Neutrophil (primary cell): ENCODE measurements around the gene OR1L6.

Experiments
- H3K27ac ChIP-seq: fragments of 200-600 bp; sonication (generic); 2 replicates; pipeline ENCODE4 v1.5.1; 2016; ENCODE audit warnings: mild to moderate bottlenecking, moderate library complexity
- H3K27me3 ChIP-seq: fragments of 200-600 bp; sonication (generic); 2 replicates; pipeline ENCODE4 v1.6.0; 2016; ENCODE audit warnings: mild to moderate bottlenecking
- H3K36me3 ChIP-seq: fragments of 200-600 bp; sonication (generic); 2 replicates; pipeline ENCODE4 v1.5.1; 2017
- H3K4me1 ChIP-seq, 2 experiments: fragments of 200-600 bp in 1 of 2; sonication (generic) in 1 of 2; 1 replicate in 1 of 2; 2 replicates in 1 of 2; pipeline versions ENCODE4 v1.5.1 to v1.6.1; 2013 to 2016; ENCODE audit warnings: low read depth in 1 of 2, low read length in 1 of 2, mild to moderate bottlenecking in 1 of 2, moderate library complexity in 1 of 2; ENCODE audit not compliant: control insufficient read depth in 1 of 2, insufficient read depth in 1 of 2
- H3K4me3 ChIP-seq, 2 experiments: fragments of 200-600 bp in 1 of 2; sonication (generic) in 1 of 2; 1 replicate in 1 of 2; 2 replicates in 1 of 2; pipeline ENCODE4 v1.5.1; 2013 to 2016; ENCODE audit warnings: low read depth in 1 of 2, low read length in 1 of 2, mild to moderate bottlenecking in 1 of 2, moderate library complexity in 1 of 2
- H3K9me3 ChIP-seq: fragments of 200-600 bp; sonication (generic); 2 replicates; pipeline ENCODE4 v1.5.1; 2016
- CTCF ChIP-seq: fragments of 200-600 bp; sonication (generic); IDR thresholded peaks from 2 replicates; pipeline ENCODE4 v1.5.1; 2016; ENCODE audit warnings: antibody characterized with exemption

Gene OR1L6, protein sequence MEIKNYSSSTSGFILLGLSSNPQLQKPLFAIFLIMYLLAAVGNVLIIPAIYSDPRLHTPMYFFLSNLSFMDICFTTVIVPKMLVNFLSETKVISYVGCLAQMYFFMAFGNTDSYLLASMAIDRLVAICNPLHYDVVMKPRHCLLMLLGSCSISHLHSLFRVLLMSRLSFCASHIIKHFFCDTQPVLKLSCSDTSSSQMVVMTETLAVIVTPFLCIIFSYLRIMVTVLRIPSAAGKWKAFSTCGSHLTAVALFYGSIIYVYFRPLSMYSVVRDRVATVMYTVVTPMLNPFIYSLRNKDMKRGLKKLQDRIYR

GRCh38 chr9:122742003-122742402 is at the start of gene OR1L6:
Gene OR1L6 (plus strand): TSS chr9:122742303. CDS start chr9:122749848, 7,545 bp downstream.
- no peaks in the 10 kb centered on the region for H3K27me3 ChIP-seq
- no peak for TF ChIP-seq CTCF
- H3K9me3 ChIP-seq, result no peaks in the 10 kb centered on the region
- H3K27ac ChIP-seq, result no peak within 1 kb of the TSS
- H3K4me3 ChIP-seq, result no peak within 1 kb of the TSS
- no peaks in the 10 kb centered on the region for H3K36me3 ChIP-seq
- no peaks in the 10 kb centered on the region for H3K4me1 ChIP-seq

DNA sequence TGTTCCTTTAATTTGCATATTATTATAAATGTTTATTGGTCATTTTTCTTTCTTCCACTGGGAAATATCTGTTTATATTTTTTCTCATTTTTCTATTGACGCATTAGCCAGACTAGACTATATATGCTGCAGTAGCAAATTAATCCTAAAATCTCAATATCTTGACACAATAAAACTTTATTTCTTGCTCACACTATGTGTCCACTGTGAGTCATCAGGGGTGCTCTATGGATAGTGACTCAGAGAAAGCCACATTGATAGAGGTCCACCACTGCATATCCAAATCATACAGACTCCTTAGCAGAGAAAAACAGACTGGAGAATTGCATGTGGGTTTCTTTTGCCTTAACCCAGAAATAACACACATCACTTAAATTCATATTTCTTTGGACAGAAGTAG is 46.4 kb upstream of the OR1L6 start:
- TF ChIP-seq CTCF, result no peak
- H3K4me1 ChIP-seq, result no peaks in the 10 kb centered on the region
- H3K4me3 ChIP-seq, result no peak overlapping the region
- H3K9me3 ChIP-seq, result no peaks in the 10 kb centered on the region
- H3K36me3 ChIP-seq, result no peaks in the 10 kb centered on the region
- no peak overlapping the region for H3K27ac ChIP-seq
- no peaks in the 10 kb centered on the region for H3K27me3 ChIP-seq

DNA sequence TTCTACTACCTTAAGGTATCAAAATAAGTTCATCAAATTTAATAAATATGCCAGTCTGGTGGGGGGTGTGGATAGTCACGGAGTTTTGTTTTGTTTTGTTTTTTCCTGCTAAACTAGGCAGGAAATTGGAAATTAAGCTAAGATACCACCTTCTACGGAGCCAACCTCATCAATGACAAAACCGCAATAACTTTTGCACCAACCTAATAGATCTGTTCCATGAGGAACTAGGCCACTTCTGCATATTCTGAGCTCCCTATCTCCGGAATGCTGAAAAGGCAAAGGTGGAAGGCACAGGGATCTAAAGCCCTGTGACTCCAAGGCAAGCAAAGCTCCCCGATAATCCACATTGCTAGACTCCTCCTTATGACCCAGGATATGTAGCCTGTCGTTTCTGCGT is 24.1 kb upstream of the OR1L6 start:
- Histone ChIP-seq H3K4me1 (no peaks in the 10 kb centered on the region), H3K9me3 (no peaks in the 10 kb centered on the region)

GRCh38 chr9:122719218-122719617 is 22.9 kb upstream of the OR1L6 start:
- Histone ChIP-seq H3K4me3 (no peak overlapping the region), H3K9me3 (no peaks in the 10 kb centered on the region), H3K27me3 (no peaks in the 10 kb centered on the region), H3K4me1 (no peaks in the 10 kb centered on the region), H3K27ac (no peak overlapping the region), H3K36me3 (no peaks in the 10 kb centered on the region)
- TF ChIP-seq CTCF, result no peak

More for the DNA sequence above, 24.1 kb upstream of the OR1L6 start:
- no peaks in the 10 kb centered on the region for H3K36me3 ChIP-seq
- H3K4me3 ChIP-seq, result no peak overlapping the region
- no peaks in the 10 kb centered on the region for H3K27me3 ChIP-seq
- no peak for TF ChIP-seq CTCF
- H3K27ac ChIP-seq, result no peak overlapping the region

DNA sequence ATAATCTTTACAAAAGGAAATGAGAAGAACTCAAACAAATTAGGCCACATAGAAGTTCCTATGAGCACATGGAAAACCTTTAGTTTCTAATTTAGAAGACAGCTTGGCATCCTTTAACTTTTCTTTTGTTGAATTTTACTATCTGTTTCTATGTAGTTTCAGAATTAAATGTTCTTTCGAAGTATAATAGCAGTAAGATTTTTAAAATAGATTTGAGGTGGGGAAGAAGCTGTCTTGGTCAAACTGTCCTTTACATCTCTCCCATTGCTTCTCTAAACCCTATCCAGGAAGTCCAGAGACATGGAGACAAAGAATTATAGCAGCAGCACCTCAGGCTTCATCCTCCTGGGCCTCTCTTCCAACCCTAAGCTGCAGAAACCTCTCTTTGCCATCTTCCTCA is 18.4 kb upstream of the OR1L6 start, which contains the start of gene OR1L4:
TSS of gene OR1L4 (plus strand) at position 301 of the 400 bp plus-strand sequence. CDS start at position 301, 0 bp downstream.
- H3K36me3 ChIP-seq, result no peaks in the 10 kb centered on the region
- H3K9me3 ChIP-seq, result peaks cover 24% of the 10 kb centered on the region
- H3K4me3 ChIP-seq, result no peak within 1 kb of the TSS
- no peaks in the 10 kb centered on the region for H3K4me1 ChIP-seq
- TF ChIP-seq CTCF, result no peak
- no peak within 1 kb of the TSS for H3K27ac ChIP-seq
- no peaks in the 10 kb centered on the region for H3K27me3 ChIP-seq
